DOHH2 (cell line): ENCODE results near the gene CITED4.

Experiments used
- EZH2phosphoT487 ChIP-seq: fragments of 200-600 bp; sonication (generic); IDR thresholded peaks from 2 replicates; pipeline ENCODE4 v1.6.1; 2017; ENCODE audit warnings: borderline replicate concordance, mild to moderate bottlenecking, antibody characterized with exemption, low read length, moderate library complexity, mixed read lengths
- TF ChIP-seq, protein P1 (sequence below): fragments of 200-600 bp; sonication (generic); IDR thresholded peaks from one replicate; pipeline ENCODE4 v1.5.1; 2014; ENCODE audit warnings: antibody characterized with exemption, mild to moderate bottlenecking, low read depth, low read length; ENCODE audit not compliant: poor library complexity, severe bottlenecking

DNA sequence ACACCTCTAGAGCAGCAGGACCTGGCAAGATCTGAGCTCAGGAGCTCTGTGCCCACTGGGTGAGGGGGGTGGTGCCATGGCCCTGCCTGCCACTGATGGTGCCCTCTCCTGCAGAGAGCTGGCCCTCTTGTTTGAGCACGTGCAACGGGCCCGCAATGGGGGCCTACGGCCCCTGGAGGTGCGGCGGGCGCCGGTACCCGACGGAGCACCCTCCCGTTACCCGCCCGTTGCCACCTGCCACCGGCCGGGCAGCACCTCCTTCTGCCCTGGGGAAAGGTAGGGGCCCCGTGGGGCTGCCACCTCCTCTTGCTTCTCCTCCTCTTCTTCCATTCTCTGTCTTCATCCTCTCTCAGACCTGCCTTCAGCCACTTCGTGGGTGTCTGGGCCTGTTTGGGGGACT, 38.2 kb downstream of the CITED4 start:
- TF ChIP-seq, protein P1, sequence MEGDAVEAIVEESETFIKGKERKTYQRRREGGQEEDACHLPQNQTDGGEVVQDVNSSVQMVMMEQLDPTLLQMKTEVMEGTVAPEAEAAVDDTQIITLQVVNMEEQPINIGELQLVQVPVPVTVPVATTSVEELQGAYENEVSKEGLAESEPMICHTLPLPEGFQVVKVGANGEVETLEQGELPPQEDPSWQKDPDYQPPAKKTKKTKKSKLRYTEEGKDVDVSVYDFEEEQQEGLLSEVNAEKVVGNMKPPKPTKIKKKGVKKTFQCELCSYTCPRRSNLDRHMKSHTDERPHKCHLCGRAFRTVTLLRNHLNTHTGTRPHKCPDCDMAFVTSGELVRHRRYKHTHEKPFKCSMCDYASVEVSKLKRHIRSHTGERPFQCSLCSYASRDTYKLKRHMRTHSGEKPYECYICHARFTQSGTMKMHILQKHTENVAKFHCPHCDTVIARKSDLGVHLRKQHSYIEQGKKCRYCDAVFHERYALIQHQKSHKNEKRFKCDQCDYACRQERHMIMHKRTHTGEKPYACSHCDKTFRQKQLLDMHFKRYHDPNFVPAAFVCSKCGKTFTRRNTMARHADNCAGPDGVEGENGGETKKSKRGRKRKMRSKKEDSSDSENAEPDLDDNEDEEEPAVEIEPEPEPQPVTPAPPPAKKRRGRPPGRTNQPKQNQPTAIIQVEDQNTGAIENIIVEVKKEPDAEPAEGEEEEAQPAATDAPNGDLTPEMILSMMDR: no peak
- no peak for TF ChIP-seq EZH2phosphoT487
